ENCODE data around the gene CSF2.
"Not testable (repeated sequence)": the region's sequence is repeated elsewhere in the genome, so short reads cannot be mapped to it uniquely, and the experiment has no call there.

The CSF2 gene

GRCh38 chr5:132115375-132115774 lies 41.8 kb downstream of the CSF2 start:
- no peak overlapping the region for H3K27ac ChIP-seq (ENCODE audit: low read depth, low read length)
- no peak overlapping the region for H3K9ac ChIP-seq (ENCODE audit: low read length)
- H3K4me3 ChIP-seq (ENCODE audit: low read depth, low read length): no peak overlapping the region
- H3K9me3 ChIP-seq (ENCODE audit: control insufficient read depth, insufficient read depth, low read depth, low read length): no peaks in the 10 kb centered on the region
- H3K4me1 ChIP-seq (ENCODE audit: control insufficient read depth, insufficient read depth, low read length): 0 out of 2 replicates have a peak, but pooled peaks cover 7% of the 10 kb centered on the region
- H3K36me3 ChIP-seq (ENCODE audit: control insufficient read depth, insufficient read depth, low read length): no peaks in the 10 kb centered on the region
- H3K27me3 ChIP-seq (ENCODE audit: control insufficient read depth, insufficient read depth, low read length): no peaks in the 10 kb centered on the region

GRCh38 chr5:132116072-132116471 lies 42.5 kb downstream of the CSF2 start:
- Histone ChIP-seq H3K4me3 (ENCODE audit: low read depth, low read length) (no peak overlapping the region), H3K36me3 (ENCODE audit: control insufficient read depth, insufficient read depth, low read length) (no peaks in the 10 kb centered on the region), H3K9ac (ENCODE audit: low read length) (no peak overlapping the region), H3K27me3 (ENCODE audit: control insufficient read depth, insufficient read depth, low read length) (no peaks in the 10 kb centered on the region), H3K27ac (ENCODE audit: low read depth, low read length) (no peak overlapping the region), H3K9me3 (ENCODE audit: control insufficient read depth, insufficient read depth, low read depth, low read length) (no peaks in the 10 kb centered on the region), H3K4me1 (ENCODE audit: control insufficient read depth, insufficient read depth, low read length) (0 out of 2 replicates have a peak, but pooled peaks cover 7% of the 10 kb centered on the region)

GRCh38 chr5:132116909-132117489 lies 43.4 kb downstream of the CSF2 start:
- H3K27ac ChIP-seq (ENCODE audit: low read depth, low read length); H3K9me3 ChIP-seq (ENCODE audit: control insufficient read depth, insufficient read depth, low read depth, low read length): not testable (repeated sequence)

GRCh38 chr5:132120717-132121116 lies 47.1 kb downstream of the CSF2 start:
- H3K4me3 ChIP-seq (ENCODE audit: low read depth, low read length); H3K27ac ChIP-seq (ENCODE audit: low read depth, low read length); H3K27me3 ChIP-seq (ENCODE audit: control insufficient read depth, insufficient read depth, low read length); H3K4me1 ChIP-seq (ENCODE audit: control insufficient read depth, insufficient read depth, low read length); H3K9me3 ChIP-seq (ENCODE audit: control insufficient read depth, insufficient read depth, low read depth, low read length); H3K9ac ChIP-seq (ENCODE audit: low read length); H3K36me3 ChIP-seq (ENCODE audit: control insufficient read depth, insufficient read depth, low read length): not testable (repeated sequence)

More at GRCh38 chr5:132116909-132117489, 43.4 kb downstream of the CSF2 start:
- not testable (repeated sequence) for H3K9ac ChIP-seq (ENCODE audit: low read length); H3K4me3 ChIP-seq (ENCODE audit: low read depth, low read length); H3K27me3 ChIP-seq (ENCODE audit: control insufficient read depth, insufficient read depth, low read length); H3K36me3 ChIP-seq (ENCODE audit: control insufficient read depth, insufficient read depth, low read length); H3K4me1 ChIP-seq (ENCODE audit: control insufficient read depth, insufficient read depth, low read length)

- H3K27ac ChIP-seq (ENCODE audit: low read depth, low read length); H3K9me3 ChIP-seq (ENCODE audit: control insufficient read depth, insufficient read depth, low read depth, low read length); H3K36me3 ChIP-seq (ENCODE audit: control insufficient read depth, insufficient read depth, low read length); H3K4me1 ChIP-seq (ENCODE audit: control insufficient read depth, insufficient read depth, low read length); H3K27me3 ChIP-seq (ENCODE audit: control insufficient read depth, insufficient read depth, low read length); H3K4me3 ChIP-seq (ENCODE audit: low read depth, low read length); H3K9ac ChIP-seq (ENCODE audit: low read length): not testable (repeated sequence)
These were observed 49.4 kb downstream of the CSF2 start for GRCh38 chr5:132122971-132123370.

GRCh38 chr5:132123578-132123977 lies 50.0 kb downstream of the CSF2 start:
- H3K4me1 ChIP-seq (ENCODE audit: control insufficient read depth, insufficient read depth, low read length); H3K36me3 ChIP-seq (ENCODE audit: control insufficient read depth, insufficient read depth, low read length); H3K9ac ChIP-seq (ENCODE audit: low read length); H3K4me3 ChIP-seq (ENCODE audit: low read depth, low read length); H3K27me3 ChIP-seq (ENCODE audit: control insufficient read depth, insufficient read depth, low read length); H3K27ac ChIP-seq (ENCODE audit: low read depth, low read length); H3K9me3 ChIP-seq (ENCODE audit: control insufficient read depth, insufficient read depth, low read depth, low read length): not testable (repeated sequence)

All from HUES6 (cell line).